Measurements from ENCODE around the gene LRRC28.

LRRC28 gene

DNA sequence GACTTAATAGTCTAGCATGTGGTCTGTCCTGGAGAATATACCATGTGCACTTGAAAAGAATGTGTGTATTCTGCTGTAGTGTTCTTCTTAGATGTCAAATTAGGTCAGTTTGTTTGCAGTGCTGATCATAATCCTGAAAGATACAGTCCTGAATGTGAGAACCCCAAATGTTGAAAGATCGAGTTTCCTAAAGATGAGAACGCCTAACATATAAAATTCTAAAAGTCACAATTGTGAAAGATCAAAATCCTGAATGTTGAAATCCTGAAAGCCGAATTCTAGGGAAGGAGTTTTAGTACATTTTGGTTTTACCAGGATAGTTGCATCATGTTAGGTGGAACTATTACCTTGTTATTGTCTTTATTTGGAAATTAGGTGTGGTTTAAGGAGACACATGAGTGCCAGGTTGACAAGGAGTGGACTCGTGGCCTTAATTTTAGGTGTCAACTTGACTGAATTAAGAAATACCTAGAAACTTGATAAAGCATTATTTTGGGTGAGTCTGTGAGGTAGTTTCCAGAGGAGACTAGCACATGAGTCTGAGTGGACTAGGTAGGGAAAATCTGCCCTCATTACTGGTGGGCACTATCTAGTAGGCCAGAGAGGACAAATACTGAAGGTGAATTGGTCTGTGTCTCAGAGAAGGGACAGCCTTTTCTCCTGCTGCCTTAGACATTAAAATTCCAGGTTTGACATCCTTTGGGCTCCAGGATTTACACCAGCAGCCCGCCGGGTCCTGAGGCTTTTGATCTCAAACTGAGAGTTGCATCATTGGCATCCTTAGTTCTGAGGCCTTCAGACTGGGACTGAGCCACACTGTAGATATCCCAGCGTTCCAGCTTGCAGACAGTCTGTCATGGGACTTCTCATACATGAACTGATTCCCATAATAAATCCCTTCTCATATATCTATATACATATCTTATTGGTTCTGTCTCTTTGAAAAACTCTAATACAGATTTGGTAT is 77.1 kb downstream of the LRRC28 start:
- DNase-seq (ENCODE audit: low read depth), result no peak
- in situ Hi-C loops (cut with HindIII; ENCODE audit: low sequenced_read_pairs), result no loop called here
- TF ChIP-seq, protein P1, sequence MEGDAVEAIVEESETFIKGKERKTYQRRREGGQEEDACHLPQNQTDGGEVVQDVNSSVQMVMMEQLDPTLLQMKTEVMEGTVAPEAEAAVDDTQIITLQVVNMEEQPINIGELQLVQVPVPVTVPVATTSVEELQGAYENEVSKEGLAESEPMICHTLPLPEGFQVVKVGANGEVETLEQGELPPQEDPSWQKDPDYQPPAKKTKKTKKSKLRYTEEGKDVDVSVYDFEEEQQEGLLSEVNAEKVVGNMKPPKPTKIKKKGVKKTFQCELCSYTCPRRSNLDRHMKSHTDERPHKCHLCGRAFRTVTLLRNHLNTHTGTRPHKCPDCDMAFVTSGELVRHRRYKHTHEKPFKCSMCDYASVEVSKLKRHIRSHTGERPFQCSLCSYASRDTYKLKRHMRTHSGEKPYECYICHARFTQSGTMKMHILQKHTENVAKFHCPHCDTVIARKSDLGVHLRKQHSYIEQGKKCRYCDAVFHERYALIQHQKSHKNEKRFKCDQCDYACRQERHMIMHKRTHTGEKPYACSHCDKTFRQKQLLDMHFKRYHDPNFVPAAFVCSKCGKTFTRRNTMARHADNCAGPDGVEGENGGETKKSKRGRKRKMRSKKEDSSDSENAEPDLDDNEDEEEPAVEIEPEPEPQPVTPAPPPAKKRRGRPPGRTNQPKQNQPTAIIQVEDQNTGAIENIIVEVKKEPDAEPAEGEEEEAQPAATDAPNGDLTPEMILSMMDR (IDR thresholded peaks at IDR 0.05; ENCODE audit: low read depth, low read length, missing control alignments), result no peak
- no peak overlapping the region for H3K4me3 ChIP-seq (ENCODE audit: low read depth, low read length)

DNA sequence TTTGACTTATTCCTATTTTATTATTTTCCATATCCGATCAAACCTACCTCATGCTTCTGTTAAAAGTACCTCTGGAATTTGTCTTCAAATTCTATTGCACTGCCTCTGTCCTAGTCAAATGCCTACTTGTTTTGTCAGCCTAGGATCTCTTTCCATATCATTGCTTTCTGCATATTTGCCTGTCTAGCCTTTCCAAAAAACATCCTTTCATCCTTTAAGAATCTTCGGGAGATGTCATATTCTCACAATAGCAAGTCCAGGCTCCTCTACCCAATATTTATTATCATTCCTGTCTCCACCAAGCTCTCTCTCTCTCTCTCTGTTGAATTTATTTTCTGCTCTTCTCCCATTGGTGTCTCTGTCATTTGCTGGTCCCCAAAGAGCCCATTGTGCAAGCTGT is 80.1 kb downstream of the LRRC28 start:
- TF ChIP-seq, protein P1 (IDR thresholded peaks at IDR 0.05; ENCODE audit: low read depth, low read length, missing control alignments), result no peak
- no peak overlapping the region for H3K4me3 ChIP-seq (ENCODE audit: low read depth, low read length)
- DNase-seq (ENCODE audit: low read depth), result no peak
- in situ Hi-C loops (cut with HindIII; ENCODE audit: low sequenced_read_pairs), result no loop called here

DNA sequence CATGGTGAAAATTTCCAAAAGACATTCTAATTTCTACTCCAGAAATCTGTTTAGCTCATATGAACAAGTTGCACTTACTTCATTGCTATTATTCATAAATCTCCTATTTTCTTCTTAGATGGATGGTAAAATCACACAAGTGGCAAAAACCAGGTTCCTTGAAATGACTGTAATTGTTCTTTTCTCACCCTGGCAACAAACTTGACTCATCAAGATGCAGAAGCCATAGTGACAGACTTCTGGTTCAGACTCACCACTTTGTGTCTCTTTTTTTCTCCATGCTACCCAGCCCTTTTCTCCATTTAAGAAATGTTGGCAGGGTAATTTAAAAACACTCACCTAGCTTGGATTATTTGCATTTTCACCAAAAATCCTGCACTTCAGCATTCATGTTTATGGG is 82.1 kb downstream of the LRRC28 start:
- DNase-seq (ENCODE audit: low read depth), result no peak
- in situ Hi-C loops (cut with HindIII; ENCODE audit: low sequenced_read_pairs), result no loop called here
- no peak overlapping the region for H3K4me3 ChIP-seq (ENCODE audit: low read depth, low read length)
- TF ChIP-seq, protein P1 (IDR thresholded peaks at IDR 0.05; ENCODE audit: low read depth, low read length, missing control alignments), result no peak

DNA sequence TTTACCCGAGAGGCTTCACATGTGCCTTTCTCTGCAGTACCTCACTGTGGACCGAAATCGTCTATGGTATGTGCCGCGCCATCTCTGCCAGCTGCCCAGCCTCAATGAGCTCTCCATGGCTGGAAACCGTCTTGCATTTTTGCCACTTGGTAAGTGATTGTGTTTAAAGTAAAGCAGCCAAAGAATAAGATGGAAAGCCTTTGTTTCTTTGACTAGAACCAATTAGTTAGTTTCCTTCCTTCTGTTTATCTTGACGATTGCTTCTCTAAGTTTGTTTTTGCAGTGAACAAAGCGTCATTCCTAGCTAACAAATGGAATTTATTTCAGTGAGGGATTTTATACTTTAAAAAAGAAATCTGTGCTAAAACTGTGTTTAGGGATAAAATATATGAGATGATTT is 82.7 kb downstream of the LRRC28 start:
- DNase-seq (ENCODE audit: low read depth), result no peak
- TF ChIP-seq, protein P1 (IDR thresholded peaks at IDR 0.05; ENCODE audit: low read depth, low read length, missing control alignments), result no peak
- in situ Hi-C loops (cut with HindIII; ENCODE audit: low sequenced_read_pairs), result no loop called here
- H3K4me3 ChIP-seq (ENCODE audit: low read depth, low read length), result no peak overlapping the region

DNA sequence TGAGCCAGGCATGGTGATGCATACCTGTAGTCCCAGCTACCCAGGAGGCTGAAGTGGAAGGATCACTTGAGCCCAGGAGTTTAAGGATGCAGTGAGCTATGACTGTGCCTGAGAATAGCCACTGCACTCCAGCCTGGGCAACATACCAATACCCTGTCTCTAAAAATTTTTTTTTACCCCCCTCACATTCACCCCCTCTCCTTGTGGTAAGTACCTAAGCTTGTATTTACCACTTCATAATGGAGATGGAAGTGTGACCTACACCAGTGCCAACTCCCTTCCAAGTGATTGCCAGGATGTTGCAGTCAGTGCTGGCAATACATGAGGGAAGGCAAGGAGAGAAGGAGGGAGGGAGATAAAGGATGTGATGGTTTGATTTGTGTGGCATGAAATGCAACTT is 84.2 kb downstream of the LRRC28 start:
- in situ Hi-C loops (cut with HindIII; ENCODE audit: low sequenced_read_pairs), result no loop called here
- H3K4me3 ChIP-seq (ENCODE audit: low read depth, low read length), result no peak overlapping the region
- no peak for DNase-seq (ENCODE audit: low read depth)
- TF ChIP-seq, protein P1 (IDR thresholded peaks at IDR 0.05; ENCODE audit: low read depth, low read length, missing control alignments), result no peak

DNA sequence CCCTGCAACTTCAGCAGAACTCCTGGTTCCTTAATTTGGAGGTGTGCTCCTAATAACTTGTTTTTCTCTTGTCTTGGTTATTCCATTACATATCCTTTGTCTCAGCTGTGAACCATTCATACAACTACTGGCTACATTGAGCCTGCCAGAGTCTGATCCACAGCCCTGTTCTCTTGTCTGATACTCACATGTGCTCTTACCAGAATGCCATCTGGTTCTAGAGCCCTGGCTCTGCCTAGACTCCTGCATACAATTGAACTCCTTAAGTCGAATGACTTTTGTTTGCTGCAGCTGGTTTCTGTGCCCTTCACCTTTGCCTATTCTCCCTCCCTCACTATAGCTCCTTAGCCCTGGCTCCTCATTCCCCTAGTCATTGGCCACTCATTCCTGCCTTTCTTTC is 85.5 kb downstream of the LRRC28 start:
- H3K4me3 ChIP-seq (ENCODE audit: low read depth, low read length), result no peak overlapping the region
- in situ Hi-C loops (cut with HindIII; ENCODE audit: low sequenced_read_pairs), result no loop called here
- no peak for DNase-seq (ENCODE audit: low read depth)
- TF ChIP-seq, protein P1 (IDR thresholded peaks at IDR 0.05; ENCODE audit: low read depth, low read length, missing control alignments), result no peak

Data from astrocyte of the cerebellum (primary cell).